NCI-H82 treated with DMSO at 0.1 percent for 48 hours (cell line): ENCODE data around the gene TUBA3D.
"Not testable (repeated sequence)": the region's sequence is repeated elsewhere in the genome, so short reads cannot be mapped to it uniquely, and the experiment has no call there.

Source experiments
- DNase-seq: peaks from one replicate; lab custom pipeline; 2025; ENCODE audit not compliant: unreplicated experiment; lab: John Stamatoyannopoulos, UW

The TUBA3D gene

GRCh38 chr2:131475831-131476230 is at the start of gene TUBA3D:
Gene TUBA3D (plus strand): TSS chr2:131476119. CDS start chr2:131476200, 81 bp downstream.
- DNase-seq: no peak

- DNase-seq: no peak
Observed at GRCh38 chr2:131426727-131427126, 49.2 kb upstream of the TUBA3D start.

- DNase-seq: no peak
Observed at GRCh38 chr2:131431336-131431735, 44.6 kb upstream of the TUBA3D start.

- not testable (repeated sequence) for DNase-seq
Observed at GRCh38 chr2:131440742-131441468, 35.0 kb upstream of the TUBA3D start.

DNA sequence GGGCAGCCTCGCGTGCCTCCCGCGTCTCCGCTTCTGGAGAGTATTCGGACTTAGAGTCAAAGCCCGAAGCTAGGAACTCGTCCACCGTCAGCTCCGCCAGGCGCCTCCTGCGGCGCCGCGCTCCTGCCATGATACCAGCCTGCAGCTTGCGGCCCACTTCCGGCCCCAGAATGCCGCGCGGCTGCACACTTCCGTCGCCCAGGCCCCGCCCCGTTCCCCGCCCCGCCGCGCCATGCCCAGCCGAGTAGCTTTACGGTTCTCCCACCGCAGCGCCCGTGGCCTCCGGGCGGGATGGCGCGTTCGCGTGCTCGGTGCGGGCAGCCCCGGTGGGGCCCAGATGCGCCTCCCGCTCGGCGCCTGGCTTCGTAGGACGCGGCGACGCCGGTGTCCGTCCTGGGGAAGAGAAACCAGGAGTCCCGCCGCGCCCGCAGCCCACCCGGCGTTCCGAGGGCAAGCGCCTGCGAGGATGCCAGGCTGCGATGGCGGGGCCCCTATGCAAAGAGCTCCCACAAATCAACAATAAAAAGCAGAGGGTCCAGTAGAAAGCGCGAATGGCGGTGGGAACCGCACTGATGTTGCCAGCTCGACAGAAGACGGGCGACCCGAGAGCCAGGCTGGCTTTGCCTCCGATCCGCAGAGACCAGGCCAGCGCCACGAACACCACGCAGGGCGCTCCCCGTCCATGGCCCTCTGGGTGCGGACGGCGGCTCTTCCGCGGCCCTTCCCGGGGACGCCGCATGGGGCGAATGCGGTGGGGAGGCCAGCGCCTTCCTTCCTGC is 31.0 kb upstream of the TUBA3D start:
- not testable (repeated sequence) for DNase-seq

- not testable (repeated sequence) for DNase-seq
Observed at GRCh38 chr2:131445515-131445797, 30.5 kb upstream of the TUBA3D start.

DNA sequence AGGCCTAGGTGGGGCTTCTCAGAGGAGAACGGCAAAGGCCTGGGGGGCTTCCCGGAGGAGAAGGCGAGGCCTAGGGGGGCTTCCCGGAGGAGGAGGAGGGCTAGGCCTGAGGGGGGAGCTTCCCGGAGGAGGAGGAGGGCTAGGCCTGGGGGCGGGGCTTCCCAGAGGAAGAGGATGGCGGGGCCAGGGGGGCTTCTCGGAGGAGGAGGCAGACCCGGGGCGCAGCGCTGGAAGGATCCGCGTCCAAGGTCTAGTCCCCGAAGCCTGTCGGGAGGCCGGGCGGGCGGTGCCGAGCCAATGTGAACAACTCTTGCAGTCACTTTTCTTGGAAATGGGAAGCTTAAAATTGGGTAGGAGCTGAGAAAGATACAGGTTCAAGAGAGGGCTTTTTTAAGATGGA is 30.0 kb upstream of the TUBA3D start:
- no peak for DNase-seq

DNA sequence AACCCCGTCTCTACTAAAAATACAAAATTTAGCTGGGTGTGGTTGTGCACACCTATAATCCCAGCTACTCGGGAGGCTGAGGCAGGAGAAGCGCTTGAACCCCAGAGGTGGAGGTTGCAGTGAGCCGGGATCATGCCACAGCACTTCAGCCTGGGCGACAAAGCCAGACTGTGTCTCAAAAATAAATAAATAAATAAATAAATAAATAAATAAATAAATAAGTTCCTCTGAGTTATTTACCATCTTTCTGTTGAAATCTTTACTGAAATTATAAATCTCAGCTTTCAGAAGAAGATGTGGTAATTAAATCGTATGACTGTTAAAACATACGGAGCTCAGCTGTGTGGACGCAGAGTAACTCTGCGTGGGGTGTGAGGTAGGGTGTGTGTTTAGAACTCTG is 27.9 kb upstream of the TUBA3D start:
- DNase-seq: not testable (repeated sequence)

DNA sequence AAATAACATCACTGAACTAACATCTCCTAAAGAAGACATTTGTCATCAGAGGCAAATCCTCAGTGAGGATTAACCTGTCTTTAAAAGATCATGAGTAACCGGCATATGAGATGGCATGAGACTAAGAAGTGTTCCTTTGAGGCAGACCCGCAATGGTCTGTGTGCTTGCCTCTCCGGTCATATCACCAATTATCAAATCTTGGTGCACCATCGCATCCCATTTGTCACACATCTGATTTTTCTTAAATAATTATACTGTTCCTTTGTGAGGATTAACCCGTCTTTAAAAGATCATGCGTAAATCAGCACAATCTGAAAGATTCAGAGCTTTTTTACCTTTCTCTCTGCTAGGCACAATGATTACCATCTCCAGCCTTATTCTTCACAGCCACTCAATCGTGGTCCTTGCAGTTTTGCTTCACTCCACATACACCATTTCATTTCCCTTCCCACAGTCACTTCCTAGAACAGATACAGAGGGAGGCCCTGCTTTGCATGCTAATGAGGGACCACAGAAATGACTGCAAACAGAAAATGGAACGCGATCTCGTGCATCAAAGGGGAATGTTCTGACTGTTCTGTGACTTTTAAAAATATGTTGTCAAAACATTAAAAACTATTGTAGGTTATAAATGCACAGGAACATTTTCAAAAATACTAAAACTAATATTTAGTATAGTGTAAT is 24.5 kb upstream of the TUBA3D start:
- DNase-seq: not testable (repeated sequence)

- DNase-seq: not testable (repeated sequence)
Observed at GRCh38 chr2:131454914-131455313, 21.0 kb upstream of the TUBA3D start.

GRCh38 chr2:131467722-131468121 is 8.2 kb upstream of the TUBA3D start:
- DNase-seq: not testable (repeated sequence)

- DNase-seq: not testable (repeated sequence)
Observed at GRCh38 chr2:131470944-131471343, 5.0 kb upstream of the TUBA3D start.

DNA sequence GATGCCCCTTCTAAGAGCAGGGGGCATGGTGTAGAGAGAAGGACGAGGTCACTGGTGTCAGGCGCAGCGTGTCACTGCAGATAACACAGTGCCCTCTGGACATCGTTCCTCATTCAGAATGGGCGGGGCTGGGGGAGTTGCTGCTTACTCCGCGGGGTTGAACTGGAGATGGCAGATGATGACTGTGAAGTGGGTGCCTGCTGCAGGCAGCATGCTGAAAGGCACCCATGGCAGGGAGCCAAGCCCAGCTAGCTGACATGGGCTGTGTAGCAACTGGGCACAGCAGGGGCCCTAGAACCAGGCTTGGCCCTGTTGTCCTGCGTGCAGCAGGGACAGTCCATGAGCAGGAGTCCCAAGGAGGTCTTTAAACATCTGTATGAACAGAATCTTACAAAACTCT is 4.3 kb upstream of the TUBA3D start:
- not testable (repeated sequence) for DNase-seq

- DNase-seq: not testable (repeated sequence)
Observed at GRCh38 chr2:131473266-131473665, 2.7 kb upstream of the TUBA3D start.

- DNase-seq: not testable (repeated sequence)
Observed at GRCh38 chr2:131476363-131476762, 444 bp downstream of the TUBA3D start.

DNA sequence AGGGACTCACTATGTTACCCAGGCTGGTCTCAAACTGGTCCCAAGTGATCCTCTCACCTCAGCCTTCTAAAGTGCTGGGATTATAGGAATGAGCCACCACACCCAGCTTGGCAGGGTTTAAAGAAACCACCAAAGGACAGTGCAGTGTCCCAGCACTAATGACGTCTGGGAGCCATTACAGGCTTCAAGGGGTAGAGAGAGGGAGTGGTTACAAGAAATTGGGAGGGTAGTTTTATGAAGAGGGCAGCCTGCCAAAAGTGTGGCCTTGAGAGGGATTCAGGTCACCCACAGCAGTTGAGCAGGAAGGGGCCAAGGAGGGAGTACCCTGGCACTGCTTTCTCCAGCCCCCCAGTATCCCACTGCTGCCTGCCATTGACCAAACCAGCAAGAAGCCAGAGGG is 1.3 kb downstream of the TUBA3D start:
- DNase-seq: not testable (repeated sequence)

- not testable (repeated sequence) for DNase-seq
Observed at GRCh38 chr2:131478074-131478849, 2.3 kb downstream of the TUBA3D start.

GRCh38 chr2:131478850-131479461 is 3.0 kb downstream of the TUBA3D start:
- DNase-seq: not testable (repeated sequence)

DNA sequence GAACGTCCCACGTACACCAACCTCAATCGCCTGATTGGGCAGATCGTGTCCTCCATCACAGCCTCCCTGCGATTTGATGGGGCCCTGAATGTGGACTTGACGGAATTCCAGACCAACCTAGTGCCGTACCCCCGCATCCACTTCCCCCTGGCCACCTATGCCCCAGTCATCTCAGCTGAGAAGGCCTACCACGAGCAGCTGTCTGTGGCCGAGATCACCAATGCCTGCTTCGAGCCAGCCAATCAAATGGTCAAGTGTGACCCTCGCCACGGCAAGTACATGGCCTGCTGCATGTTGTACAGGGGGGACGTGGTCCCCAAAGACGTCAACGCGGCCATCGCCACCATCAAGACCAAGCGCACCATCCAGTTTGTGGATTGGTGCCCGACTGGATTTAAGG is 4.4 kb downstream of the TUBA3D start:
- not testable (repeated sequence) for DNase-seq

DNA sequence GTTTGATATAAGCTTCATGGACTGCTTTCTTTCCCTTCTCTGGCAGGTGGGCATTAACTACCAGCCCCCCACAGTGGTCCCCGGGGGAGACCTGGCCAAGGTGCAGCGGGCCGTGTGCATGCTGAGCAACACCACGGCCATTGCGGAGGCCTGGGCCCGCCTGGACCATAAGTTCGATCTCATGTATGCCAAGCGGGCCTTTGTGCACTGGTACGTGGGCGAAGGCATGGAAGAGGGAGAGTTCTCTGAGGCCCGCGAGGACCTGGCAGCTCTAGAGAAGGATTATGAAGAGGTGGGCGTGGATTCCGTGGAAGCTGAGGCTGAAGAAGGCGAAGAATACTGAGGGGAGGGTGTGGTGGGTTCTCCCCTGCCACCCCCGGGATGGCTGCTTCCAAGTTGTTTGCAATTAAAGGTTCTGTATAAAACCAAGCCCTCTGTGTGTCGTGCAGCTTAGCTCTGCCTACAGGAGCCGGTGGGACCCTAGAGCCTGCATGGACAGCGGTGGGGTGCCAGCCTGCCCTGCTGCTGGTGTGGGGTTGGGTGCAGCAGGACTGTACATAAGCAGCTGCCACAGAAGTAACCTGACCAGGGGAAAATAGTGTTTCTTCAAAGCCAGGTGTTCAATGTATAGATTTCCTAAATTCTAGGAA is 6.7 kb downstream of the TUBA3D start:
- DNase-seq: not testable (repeated sequence)
